Left ventricle myocardium inferior (tissue), 1 donor: ENCODE data around the gene TCF7L2. TPM values are rescaled to one million over a fixed set of nuclear protein-coding genes. Genes with fewer than 3 reads are reported as not detected.

Source experiments
- DNase-seq: peaks from one replicate; pipeline ENCODE4 v3.0.0-alpha.2; 2020
- H3K27ac ChIP-seq: fragments of 200-600 bp; replicated peaks from 2 replicates; pipeline ENCODE4 v1.8.0; 2021
- H3K27me3 ChIP-seq: fragments of 200-600 bp; 2 replicates; pipeline ENCODE4 v1.8.0; 2021; ENCODE audit warnings: low read depth
- H3K36me3 ChIP-seq: fragments of 200-600 bp; 2 replicates; pipeline ENCODE4 v1.8.0; 2021
- H3K4me1 ChIP-seq: fragments of 200-600 bp; 2 replicates; pipeline ENCODE4 v1.8.0; 2021
- H3K4me3 ChIP-seq: fragments of 200-600 bp; 2 replicates; pipeline ENCODE4 v1.8.0; 2021; ENCODE audit warnings: mild to moderate bottlenecking, moderate library complexity
- H3K9me3 ChIP-seq: fragments of 200-600 bp; replicated peaks from 2 replicates; pipeline ENCODE4 v1.8.0; 2021
- CTCF ChIP-seq: fragments of 200-600 bp; IDR thresholded peaks from 2 replicates; pipeline ENCODE4 v1.8.0; 2021; ENCODE audit warnings: antibody characterized with exemption, mild to moderate bottlenecking, borderline replicate concordance
- intact Hi-C: fragments of 100-400 bp; cut with micrococcal nuclease; formaldehyde crosslinking; loops from one replicate; pipeline ENCODE4 v1.11.0; 2022
- total RNA-seq: library from RNA; stranded (reverse); fragmentation: NEBNext Ultra II Directional; extraction: Animal tissue kit (Norgen Biotek cat#: 25700); gene quantifications from one replicate; pipeline ENCODE4 v1.2.1, GENCODE V29; 2021
- donor health status: DM: no; HTN: yes; CAD: no; lungs with severe emphysema.

TCF7L2 gene
- total RNA-seq, 1 donor from 2014 or later = 8.9 TPM

- Histone ChIP-seq H3K4me1 (peaks cover 35% of the 10 kb centered on the region), H3K36me3 (no peaks in the 10 kb centered on the region), H3K4me3 (no peak overlapping the region), H3K27me3 (no peaks in the 10 kb centered on the region), H3K27ac (peak overlapping the region; percentile 41), H3K9me3 (no peaks in the 10 kb centered on the region)
- no peak for DNase-seq
- intact Hi-C loops = no loop called here
- no peak for TF ChIP-seq CTCF
Measured at GRCh38 chr10:113047151-113047550, 97.1 kb downstream of the TCF7L2 start.

- DNase-seq = no peak
- Histone ChIP-seq H3K27ac (peak overlapping the region; percentile 41), H3K36me3 (no peaks in the 10 kb centered on the region), H3K9me3 (no peaks in the 10 kb centered on the region), H3K4me1 (peaks cover 39% of the 10 kb centered on the region), H3K4me3 (no peak overlapping the region), H3K27me3 (no peaks in the 10 kb centered on the region)
- TF ChIP-seq CTCF = no peak
- intact Hi-C loops = no loop called here
Measured at GRCh38 chr10:113047605-113047962, 97.5 kb downstream of the TCF7L2 start.

GRCh38 chr10:113047963-113048781 is 98.1 kb downstream of the TCF7L2 start:
- Histone ChIP-seq H3K27ac (peak overlapping the region; percentile 41), H3K4me1 (peaks cover 45% of the 10 kb centered on the region), H3K4me3 (no peak overlapping the region), H3K27me3 (no peaks in the 10 kb centered on the region), H3K9me3 (no peaks in the 10 kb centered on the region), H3K36me3 (no peaks in the 10 kb centered on the region)
- DNase-seq = no peak
- TF ChIP-seq CTCF = no peak
- intact Hi-C loops = no loop called here

- DNase-seq = no peak
- no peak for TF ChIP-seq CTCF
- Histone ChIP-seq H3K27me3 (no peaks in the 10 kb centered on the region), H3K36me3 (no peaks in the 10 kb centered on the region), H3K27ac (no peak overlapping the region), H3K9me3 (no peaks in the 10 kb centered on the region), H3K4me3 (no peak overlapping the region), H3K4me1 (peaks cover 52% of the 10 kb centered on the region)
- intact Hi-C loops = no loop called here
Measured at GRCh38 chr10:113049881-113050280, 99.8 kb downstream of the TCF7L2 start.

GRCh38 chr10:113052076-113052830 is 102.2 kb downstream of the TCF7L2 start:
- Histone ChIP-seq H3K4me3 (no peak overlapping the region), H3K36me3 (no peaks in the 10 kb centered on the region), H3K9me3 (no peaks in the 10 kb centered on the region), H3K27ac (peak overlapping the region; percentile 73), H3K4me1 (peaks cover 56% of the 10 kb centered on the region), H3K27me3 (no peaks in the 10 kb centered on the region)
- intact Hi-C loops = no loop called here
- TF ChIP-seq CTCF = peak; percentile 50
- DNase-seq = no peak
